Measurements from ENCODE around the gene RPRD1A.
"Not testable (repeated sequence)": the region's sequence is repeated elsewhere in the genome, so short reads cannot be mapped to it uniquely, and the experiment has no call there.

Gene RPRD1A

GRCh38 chr18:36078751-36079529 lies 11.6 kb upstream of the RPRD1A start:
- no peak for DNase-seq (ENCODE audit: low read depth in 1 of 2, low spot score in 1 of 2)

- DNase-seq (ENCODE audit: low read depth in 1 of 2, low spot score in 1 of 2) = not testable (repeated sequence)
Measured at GRCh38 chr18:36077764-36078163, 10.4 kb upstream of the RPRD1A start.

DNA sequence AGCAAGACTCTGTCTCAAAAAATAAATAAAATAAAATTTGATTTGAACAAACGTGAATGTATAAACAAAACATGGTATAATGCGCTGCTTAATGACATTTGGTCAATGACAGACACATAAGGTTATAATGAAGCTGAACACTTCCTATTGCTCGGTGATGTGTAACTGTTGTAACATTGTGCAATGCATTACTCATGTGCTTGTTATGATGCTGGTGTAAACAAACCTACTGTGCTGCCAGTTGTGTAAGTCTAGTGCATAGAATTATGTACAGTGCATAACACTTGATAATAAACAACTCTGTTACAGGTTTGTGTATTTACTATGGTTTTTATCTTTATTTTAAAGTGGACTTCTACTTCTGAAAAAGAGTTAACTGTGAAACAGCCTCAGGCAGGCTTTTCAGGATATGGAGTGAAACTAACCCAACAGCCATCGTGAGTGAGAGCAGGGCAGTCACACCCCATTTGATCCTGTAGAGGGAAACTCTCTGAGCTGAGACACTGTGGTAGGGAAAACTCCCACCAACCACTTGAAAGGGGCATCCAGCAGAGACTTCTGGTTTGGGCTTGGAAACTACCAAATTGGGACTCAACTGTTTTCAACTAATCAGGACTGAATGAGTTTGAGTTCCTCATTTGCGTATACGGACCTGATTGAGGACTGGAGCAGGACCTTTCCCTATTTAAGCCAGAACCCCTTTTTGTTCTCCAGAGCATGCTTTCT lies 8.7 kb upstream of the RPRD1A start:
- no peak for DNase-seq (ENCODE audit: low read depth in 1 of 2, low spot score in 1 of 2)

DNA sequence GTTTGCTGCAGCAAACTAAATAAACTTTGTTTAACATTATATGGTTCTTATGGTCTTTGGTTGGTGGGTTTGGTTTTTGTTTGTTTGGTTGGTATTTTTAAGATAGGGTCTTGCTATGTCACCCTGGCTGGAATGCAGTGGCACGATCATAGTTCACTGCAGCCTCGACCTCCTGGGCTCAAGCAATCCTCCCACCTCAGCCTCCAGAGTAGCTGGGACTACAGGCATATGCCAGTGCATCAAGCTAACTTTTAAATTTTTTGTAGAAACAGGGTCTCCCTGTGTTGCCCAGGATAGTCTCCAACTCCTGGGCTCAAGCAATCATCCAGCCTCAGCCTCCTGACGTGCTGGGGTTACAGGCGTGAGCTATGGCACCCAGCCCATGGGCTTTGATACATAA lies 7.1 kb upstream of the RPRD1A start:
- DNase-seq (ENCODE audit: low read depth in 1 of 2, low spot score in 1 of 2) = no peak

GRCh38 chr18:36073676-36074075 lies 6.3 kb upstream of the RPRD1A start:
- no peak for DNase-seq (ENCODE audit: low read depth in 1 of 2, low spot score in 1 of 2)

- DNase-seq (ENCODE audit: low read depth in 1 of 2, low spot score in 1 of 2) = not testable (repeated sequence)
Measured at GRCh38 chr18:36072406-36072805, 5.0 kb upstream of the RPRD1A start.

DNA sequence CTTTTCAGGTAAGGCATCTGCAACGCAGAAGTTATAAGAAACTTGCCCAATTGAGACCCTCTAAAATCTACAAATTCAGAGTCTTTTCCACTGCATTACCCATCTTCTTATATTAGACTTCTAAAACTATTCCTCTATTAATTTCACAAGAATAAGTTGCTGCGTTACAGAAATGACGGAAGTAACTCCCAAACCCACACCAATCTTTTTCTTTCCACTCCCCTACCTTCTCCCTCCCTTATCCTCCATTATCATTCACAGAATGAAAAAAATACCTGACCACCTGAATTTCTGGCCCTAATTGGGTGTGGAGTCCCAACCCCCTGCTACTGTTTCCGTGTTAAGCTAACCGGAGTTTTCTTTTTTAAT lies 689 bp downstream of the RPRD1A start:
- DNase-seq (ENCODE audit: low read depth in 1 of 2, low spot score in 1 of 2) = no peak

DNA sequence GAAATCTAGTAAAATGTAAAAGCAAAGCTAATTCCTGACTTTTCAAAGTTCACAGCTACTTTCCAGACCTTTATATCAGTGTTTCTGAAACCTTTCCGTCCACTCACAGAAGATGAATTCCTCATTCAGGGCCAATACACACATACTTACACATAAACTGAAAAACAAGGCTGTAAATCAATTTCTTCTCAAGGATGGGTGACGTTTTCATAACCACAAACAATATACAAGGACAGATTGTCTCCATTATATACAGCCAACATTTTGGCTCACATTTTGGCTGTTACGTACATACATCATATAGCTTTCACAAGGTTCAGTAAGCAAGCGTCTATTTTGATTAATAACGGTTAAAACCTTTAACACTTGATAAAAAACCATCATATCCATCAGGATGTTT lies 1.4 kb downstream of the RPRD1A start:
- DNase-seq (ENCODE audit: low read depth in 1 of 2, low spot score in 1 of 2) = no peak

GRCh38 chr18:36064809-36065079 lies 2.6 kb downstream of the RPRD1A start:
- DNase-seq (ENCODE audit: low read depth in 1 of 2, low spot score in 1 of 2) = not testable (repeated sequence)

DNA sequence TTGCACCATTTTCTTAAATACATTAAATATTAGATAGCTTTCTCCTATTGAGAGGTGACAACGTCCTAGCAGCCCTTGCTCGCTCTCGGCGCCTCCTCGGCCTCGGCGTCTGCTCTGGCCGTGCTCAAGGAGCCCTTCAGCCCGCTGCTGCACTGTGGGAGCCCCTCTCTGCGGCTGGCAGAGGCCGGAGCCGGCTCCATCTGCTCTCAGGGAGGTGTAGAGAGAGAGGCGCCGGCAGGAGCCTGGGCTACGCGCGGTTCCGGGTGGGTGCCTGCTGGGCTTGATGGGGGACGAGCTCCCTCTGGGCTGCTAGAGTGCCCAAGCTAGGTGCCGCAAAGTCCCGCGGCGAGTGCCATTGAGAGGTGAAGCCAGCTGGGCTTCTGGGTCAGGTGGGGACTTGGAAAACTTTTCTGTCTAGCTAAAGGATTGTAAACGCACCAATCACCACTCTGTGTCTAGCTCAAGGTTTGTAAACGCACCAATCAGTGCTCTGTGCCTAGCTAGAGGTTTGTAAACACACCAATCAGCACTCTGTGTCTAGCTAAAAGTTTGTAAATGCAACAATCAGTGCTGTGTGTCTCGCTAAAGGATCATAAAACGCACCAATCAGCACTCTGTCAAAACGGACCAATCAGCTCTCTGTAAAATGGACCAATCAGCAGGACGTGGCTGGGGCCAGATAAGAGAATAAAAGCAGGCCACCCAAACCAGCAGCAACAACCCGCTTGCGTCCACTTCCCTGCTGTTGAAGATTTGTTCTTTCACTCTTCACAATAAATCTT lies 3.1 kb downstream of the RPRD1A start:
- DNase-seq (ENCODE audit: low read depth in 1 of 2, low spot score in 1 of 2) = no peak

- DNase-seq (ENCODE audit: low read depth in 1 of 2, low spot score in 1 of 2) = no peak
Measured at GRCh38 chr18:36058674-36059073, 8.7 kb downstream of the RPRD1A start.

- no peak for DNase-seq (ENCODE audit: low read depth in 1 of 2, low spot score in 1 of 2)
Measured at GRCh38 chr18:36051760-36052159, 15.6 kb downstream of the RPRD1A start.

DNA sequence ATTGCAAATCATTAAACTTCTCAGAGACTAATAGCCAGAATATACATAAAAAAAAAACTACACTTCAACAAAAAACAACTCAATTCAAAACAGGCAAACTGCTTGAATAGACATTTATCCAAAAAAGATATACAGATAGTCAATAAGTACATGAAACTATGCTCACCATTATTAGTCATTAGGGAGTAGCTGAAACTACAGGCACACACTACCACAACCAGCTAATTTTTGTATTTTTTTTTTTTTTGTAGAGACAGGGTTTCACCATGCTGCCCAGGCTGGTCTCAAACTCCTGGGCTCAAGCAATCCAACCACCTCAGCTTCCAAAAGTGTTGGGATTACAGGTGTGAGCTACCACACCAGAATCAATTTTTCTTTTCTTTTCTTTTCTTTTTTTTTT lies 16.9 kb downstream of the RPRD1A start:
- DNase-seq (ENCODE audit: low read depth in 1 of 2, low spot score in 1 of 2) = no peak

DNA sequence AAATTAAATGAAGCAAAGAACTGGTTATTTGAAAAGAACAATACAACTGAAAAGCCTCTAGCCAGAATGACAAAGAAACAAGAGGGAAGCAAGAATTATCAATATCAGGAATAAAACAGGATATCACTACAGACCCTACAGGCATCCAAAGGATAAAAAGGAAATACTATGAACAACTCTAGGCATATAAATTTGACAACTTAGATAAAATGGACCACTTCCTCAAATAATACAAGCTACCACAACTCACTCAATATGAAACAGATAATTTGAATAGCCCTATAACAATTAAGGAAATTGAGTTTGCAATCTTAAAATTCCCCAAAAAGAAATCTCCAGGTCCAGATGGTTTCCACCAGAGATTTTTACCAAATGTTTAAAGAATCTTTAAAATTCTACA lies 19.8 kb downstream of the RPRD1A start:
- DNase-seq (ENCODE audit: low read depth in 1 of 2, low spot score in 1 of 2) = no peak

GRCh38 chr18:36046898-36047297 lies 20.5 kb downstream of the RPRD1A start:
- DNase-seq (ENCODE audit: low read depth in 1 of 2, low spot score in 1 of 2) = no peak

DNA sequence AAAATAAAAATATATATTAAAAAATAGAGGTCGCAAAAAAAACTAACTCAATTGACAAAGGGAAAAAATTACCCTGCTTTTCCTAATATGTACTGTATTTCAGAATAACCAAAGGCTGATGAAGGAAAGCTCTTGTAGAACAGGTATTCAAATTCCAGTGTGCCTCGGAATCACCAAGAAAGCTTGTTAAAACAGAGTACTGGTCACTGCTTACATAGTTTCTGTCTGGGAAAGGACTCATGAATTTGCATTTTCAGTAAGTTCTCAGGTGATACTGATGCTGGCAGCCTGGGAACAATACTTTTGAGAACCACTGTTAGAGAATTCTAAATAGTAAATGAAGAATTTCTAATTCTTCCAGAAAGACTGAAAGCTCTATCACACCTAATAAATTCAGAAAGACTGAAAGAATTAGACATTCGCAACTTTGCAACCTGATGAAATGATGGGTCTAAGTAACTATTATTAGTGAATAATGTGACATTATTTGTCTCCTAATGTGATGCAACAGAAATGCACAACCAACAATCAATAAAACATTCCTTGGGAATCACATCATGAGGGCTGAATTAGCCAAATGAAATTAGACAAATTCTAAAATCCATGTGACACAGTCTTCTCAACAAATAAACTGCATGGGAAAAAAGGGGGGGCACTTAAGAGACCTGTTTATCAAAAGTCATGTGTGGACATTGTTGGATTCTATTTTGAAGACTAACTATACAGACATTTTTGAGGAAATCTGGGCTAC lies 21.9 kb downstream of the RPRD1A start:
- DNase-seq (ENCODE audit: low read depth in 1 of 2, low spot score in 1 of 2) = no peak

- DNase-seq (ENCODE audit: low read depth in 1 of 2, low spot score in 1 of 2) = no peak
Measured at GRCh38 chr18:36043153-36043552, 24.2 kb downstream of the RPRD1A start.

GRCh38 chr18:36041146-36041545 lies 26.2 kb downstream of the RPRD1A start:
- no peak for DNase-seq (ENCODE audit: low read depth in 1 of 2, low spot score in 1 of 2)

DNA sequence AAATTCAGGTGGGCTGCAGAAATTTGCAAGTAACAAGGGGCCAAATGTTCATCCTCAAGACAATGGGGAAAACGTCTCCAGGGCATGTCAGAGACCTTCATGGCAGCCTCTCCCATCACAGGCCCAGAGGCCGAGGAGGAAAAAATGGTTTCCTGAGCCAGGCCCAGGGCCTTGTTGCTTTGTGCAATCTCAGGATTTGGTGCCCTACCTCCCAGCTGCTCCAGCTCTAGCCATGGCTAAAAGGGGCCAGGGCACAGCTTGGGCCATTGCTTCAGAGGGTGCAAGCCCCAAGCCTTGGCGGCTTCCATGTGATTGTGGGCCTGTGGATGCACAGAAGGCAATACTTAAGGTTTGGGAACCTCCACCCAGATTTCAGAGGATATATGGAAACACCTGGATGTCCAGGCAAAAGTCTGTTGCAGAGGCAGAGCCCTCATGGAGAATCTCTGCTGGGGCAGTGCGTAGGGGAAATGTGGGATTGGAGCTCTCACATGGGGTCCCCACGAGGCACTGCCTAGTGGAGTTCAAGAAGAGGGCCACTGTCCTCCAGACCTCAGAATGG lies 29.2 kb downstream of the RPRD1A start:
- DNase-seq (ENCODE audit: low read depth in 1 of 2, low spot score in 1 of 2) = no peak

GRCh38 chr18:36035253-36035652 lies 32.1 kb downstream of the RPRD1A start:
- no peak for DNase-seq (ENCODE audit: low read depth in 1 of 2, low spot score in 1 of 2)

- DNase-seq (ENCODE audit: low read depth in 1 of 2, low spot score in 1 of 2) = no peak
Measured at GRCh38 chr18:36034299-36034895, 33.0 kb downstream of the RPRD1A start.
